Measurements from ENCODE around the gene CFAP100. TPM values are rescaled to one million over a fixed set of nuclear protein-coding genes. Genes with fewer than 3 reads are reported as not detected.

CFAP100 gene
- total RNA-seq, 3 donors from 2014 or later = not detected

DNA sequence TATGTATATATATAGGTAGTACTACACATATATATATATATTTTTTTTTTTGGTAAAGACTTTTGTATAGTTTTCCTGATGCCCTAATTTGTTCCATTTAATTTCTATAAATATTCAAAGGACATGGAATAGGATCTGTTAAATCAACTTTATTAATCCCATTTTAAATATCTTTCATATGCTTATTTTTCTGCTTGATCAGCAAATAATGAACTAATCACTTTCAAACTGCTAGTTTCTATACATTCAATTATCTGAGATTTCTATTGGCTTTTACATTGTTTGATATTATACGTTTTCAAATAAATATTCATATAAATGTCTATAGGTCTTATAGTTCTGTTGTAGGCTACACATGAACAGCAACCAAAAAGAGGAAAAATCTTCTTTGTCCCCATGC lies 59.3 kb downstream of the CFAP100 start:
- no peak for ATAC-seq
- TF ChIP-seq, protein P1, sequence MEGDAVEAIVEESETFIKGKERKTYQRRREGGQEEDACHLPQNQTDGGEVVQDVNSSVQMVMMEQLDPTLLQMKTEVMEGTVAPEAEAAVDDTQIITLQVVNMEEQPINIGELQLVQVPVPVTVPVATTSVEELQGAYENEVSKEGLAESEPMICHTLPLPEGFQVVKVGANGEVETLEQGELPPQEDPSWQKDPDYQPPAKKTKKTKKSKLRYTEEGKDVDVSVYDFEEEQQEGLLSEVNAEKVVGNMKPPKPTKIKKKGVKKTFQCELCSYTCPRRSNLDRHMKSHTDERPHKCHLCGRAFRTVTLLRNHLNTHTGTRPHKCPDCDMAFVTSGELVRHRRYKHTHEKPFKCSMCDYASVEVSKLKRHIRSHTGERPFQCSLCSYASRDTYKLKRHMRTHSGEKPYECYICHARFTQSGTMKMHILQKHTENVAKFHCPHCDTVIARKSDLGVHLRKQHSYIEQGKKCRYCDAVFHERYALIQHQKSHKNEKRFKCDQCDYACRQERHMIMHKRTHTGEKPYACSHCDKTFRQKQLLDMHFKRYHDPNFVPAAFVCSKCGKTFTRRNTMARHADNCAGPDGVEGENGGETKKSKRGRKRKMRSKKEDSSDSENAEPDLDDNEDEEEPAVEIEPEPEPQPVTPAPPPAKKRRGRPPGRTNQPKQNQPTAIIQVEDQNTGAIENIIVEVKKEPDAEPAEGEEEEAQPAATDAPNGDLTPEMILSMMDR (IDR thresholded peaks at IDR 0.05) = no peak
- intact Hi-C loops (cut with DNase I, micrococcal nuclease) = no loop called here
- Histone ChIP-seq H3K9me3 (no peaks in the 10 kb centered on the region), H3K36me3 (ENCODE audit: low read depth) (no peaks in the 10 kb centered on the region), H3K4me3 (no peak overlapping the region), H3K4me1 (ENCODE audit: low read depth) (no peaks in the 10 kb centered on the region)
- DNase-seq = no peak

- intact Hi-C loops (cut with DNase I, micrococcal nuclease) = no loop called here
- ATAC-seq = no peak
- DNase-seq = no peak
- H3K4me1 ChIP-seq (ENCODE audit: low read depth) = no peaks in the 10 kb centered on the region
- TF ChIP-seq, protein P1 (IDR thresholded peaks at IDR 0.05) = no peak
- H3K36me3 ChIP-seq (ENCODE audit: low read depth) = no peaks in the 10 kb centered on the region
- no peaks in the 10 kb centered on the region for H3K9me3 ChIP-seq
- H3K4me3 ChIP-seq = no peak overlapping the region
These were observed 59.9 kb downstream of the CFAP100 start for GRCh38 chr3:126454437-126455198.

DNA sequence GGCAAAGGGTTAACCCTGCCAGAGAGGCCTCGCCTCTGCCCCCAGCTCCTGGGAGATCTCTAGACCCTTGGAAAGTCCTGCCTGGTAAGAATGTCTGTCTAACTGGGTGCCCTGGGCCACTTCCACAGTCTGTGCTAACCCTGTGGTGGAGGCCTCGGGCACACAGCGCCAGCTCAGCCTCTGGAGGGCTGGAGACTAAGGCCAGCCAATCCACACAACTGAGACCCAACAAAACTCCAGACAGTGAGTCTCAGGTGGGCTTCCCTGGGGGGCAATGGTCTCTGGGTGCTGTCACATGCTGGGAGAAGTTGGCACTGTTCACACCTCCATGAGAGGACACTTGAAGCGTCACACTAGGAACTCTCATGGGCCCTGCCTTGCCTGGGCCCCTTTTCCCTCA lies 61.5 kb downstream of the CFAP100 start:
- intact Hi-C loops (cut with DNase I, micrococcal nuclease) = no loop called here
- Histone ChIP-seq H3K4me1 (ENCODE audit: low read depth) (no peaks in the 10 kb centered on the region), H3K36me3 (ENCODE audit: low read depth) (peaks cover 2% of the 10 kb centered on the region), H3K4me3 (no peak overlapping the region), H3K9me3 (no peaks in the 10 kb centered on the region)
- ATAC-seq = no peak
- DNase-seq = no peak
- TF ChIP-seq, protein P1 (IDR thresholded peaks at IDR 0.05) = no peak

GRCh38 chr3:126456766-126457388 lies 62.2 kb downstream of the CFAP100 start:
- no peaks in the 10 kb centered on the region for H3K9me3 ChIP-seq
- ATAC-seq = no peak
- no peak overlapping the region for H3K4me3 ChIP-seq
- TF ChIP-seq, protein P1 (IDR thresholded peaks at IDR 0.05) = no peak
- no peak for DNase-seq
- H3K36me3 ChIP-seq (ENCODE audit: low read depth) = peaks cover 3% of the 10 kb centered on the region
- intact Hi-C loops (cut with DNase I, micrococcal nuclease) = no loop called here
- H3K4me1 ChIP-seq (ENCODE audit: low read depth) = no peaks in the 10 kb centered on the region

- H3K9me3 ChIP-seq = no peaks in the 10 kb centered on the region
- ATAC-seq (no peak), DNase-seq (no peak)
- H3K4me1 ChIP-seq (ENCODE audit: low read depth) = no peaks in the 10 kb centered on the region
- TF ChIP-seq, protein P1 (IDR thresholded peaks at IDR 0.05) = no peak
- H3K4me3 ChIP-seq = no peak overlapping the region
- intact Hi-C loops (cut with DNase I, micrococcal nuclease) = no loop called here
- H3K36me3 ChIP-seq (ENCODE audit: low read depth) = peaks cover 3% of the 10 kb centered on the region
These were observed 64.5 kb downstream of the CFAP100 start for GRCh38 chr3:126459111-126459762.

Data from mucosa of descending colon (tissue), 3 donors.